Measurements from ENCODE around the gene RSAD1. TPM values are rescaled to one million over a fixed set of nuclear protein-coding genes. Genes with fewer than 3 reads are reported as not detected.

RSAD1 gene
- total and polyA plus RNA-seq, 2 donors (not counting 3 experiments of a cell fraction or from before 2014, with no cell fraction given), result 20.3 to 35.5 TPM

DNA sequence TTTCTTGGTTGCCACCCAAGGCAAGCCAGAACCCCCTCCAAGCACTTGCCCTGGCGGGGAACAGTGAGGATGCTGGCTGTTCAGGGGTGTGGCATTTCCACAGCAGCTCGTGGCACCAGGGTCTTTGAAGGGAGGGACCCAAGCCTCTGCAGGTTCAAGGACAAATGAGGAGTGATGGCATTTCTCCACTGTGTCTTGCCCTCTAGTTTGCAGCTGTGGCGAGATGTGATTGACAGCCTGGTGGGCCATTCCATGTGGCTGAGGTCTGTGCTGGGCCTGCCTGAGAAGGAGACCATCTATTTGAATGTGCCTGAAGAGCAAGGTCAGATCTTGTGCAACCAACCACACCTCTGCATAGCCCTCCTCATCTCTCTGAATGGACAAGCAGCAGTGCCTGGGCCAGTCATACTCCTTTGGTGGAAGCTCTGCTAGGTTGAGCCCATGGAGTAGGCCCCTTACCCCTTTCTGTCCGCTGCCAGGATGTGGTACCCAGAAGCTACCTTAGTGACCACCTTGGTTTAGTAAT is 49.4 kb downstream of the RSAD1 start:
- Histone ChIP-seq H3K27ac (ENCODE audit: insufficient read depth, low read depth, low read length) (no peak overlapping the region), H3K4me3 (replicated peaks in 1 of 3; ENCODE audit: insufficient read depth in 1 of 3, low read depth in 1 of 3, low read length in 3 of 3) (no peak overlapping the region), H3K4me1 (ENCODE audit: control insufficient read depth, extremely low read depth, insufficient read depth, low read length) (no peaks in the 10 kb centered on the region), H3K27me3 (ENCODE audit: control insufficient read depth in 2 of 2, insufficient read depth in 2 of 2, low read length in 2 of 2) (peaks cover 13 to 23% of the 10 kb centered on the region in 2 experiments), H3K9me1 (replicated peaks; ENCODE audit: control insufficient read depth, extremely low read depth, insufficient read depth, low read length) (no peaks in the 10 kb centered on the region), H3K36me3 (ENCODE audit: control insufficient read depth in 2 of 2, extremely low read depth in 1 of 2, insufficient read depth in 2 of 2, low read length in 2 of 2) (no peaks in the 10 kb centered on the region), H2AFZ (ENCODE audit: low read depth, low read length) (no peak overlapping the region), H3K9ac (replicated peaks; ENCODE audit: extremely low read depth, insufficient read depth, low read length) (no peak overlapping the region), H4K20me1 (replicated peaks; ENCODE audit: control insufficient read depth, extremely low read depth, insufficient read depth, low read length) (no peaks in the 10 kb centered on the region), H3K79me2 (ENCODE audit: control insufficient read depth, insufficient read depth, low read length) (no peaks in the 10 kb centered on the region), H3K9me3 (replicated peaks; ENCODE audit: control insufficient read depth, insufficient read depth, low read length) (no peaks in the 10 kb centered on the region), H3K4me2 (ENCODE audit: insufficient read depth, low read length) (no peak overlapping the region)
- dilution Hi-C loops (cut with MboI; ENCODE audit: extremely low pct_ligation_motif_present, low sequenced_read_pairs) (no loop called here), intact Hi-C loops (cut with micrococcal nuclease) (no loop called here)
- CTCF ChIA-PET, result no interaction called here
- no peak for FAIRE-seq
- no peak for DNase-seq (ENCODE audit: low read depth, low spot score)
- no TSS peak for BruUV-seq (replicated peaks)
- POLR2A ChIA-PET, result no interaction called here
- TF ChIP-seq FOS (IDR thresholded peaks at IDR 0.05; ENCODE audit: borderline replicate concordance, insufficient read depth, low read length) (no peak), POLR2AphosphoS5 (IDR thresholded peaks at IDR 0.05; ENCODE audit: insufficient read depth, low read depth, low read length) (no peak), JUN (IDR thresholded peaks at IDR 0.05; ENCODE audit: borderline replicate concordance, insufficient read depth, insufficient read length, low read depth) (no peak), CTCF (IDR thresholded peaks at IDR 0.05; ENCODE audit: extremely low read depth in 1 of 2, insufficient read depth in 1 of 2, low read depth in 1 of 2, low read length in 2 of 2) (no peak), GATA2 (IDR thresholded peaks at IDR 0.05; ENCODE audit: insufficient read depth, insufficient read length, low read depth, low read length) (no peak)

GRCh38 chr17:50529849-50530248 is 51.2 kb downstream of the RSAD1 start:
- Histone ChIP-seq H3K36me3 (ENCODE audit: control insufficient read depth in 2 of 2, extremely low read depth in 1 of 2, insufficient read depth in 2 of 2, low read length in 2 of 2) (no peaks in the 10 kb centered on the region), H3K4me2 (ENCODE audit: insufficient read depth, low read length) (no peak overlapping the region), H2AFZ (ENCODE audit: low read depth, low read length) (no peak overlapping the region), H3K4me1 (ENCODE audit: control insufficient read depth, extremely low read depth, insufficient read depth, low read length) (no peaks in the 10 kb centered on the region), H3K27ac (ENCODE audit: insufficient read depth, low read depth, low read length) (no peak overlapping the region), H3K9me3 (replicated peaks; ENCODE audit: control insufficient read depth, insufficient read depth, low read length) (no peaks in the 10 kb centered on the region), H3K79me2 (ENCODE audit: control insufficient read depth, insufficient read depth, low read length) (no peaks in the 10 kb centered on the region), H3K27me3 (ENCODE audit: control insufficient read depth in 2 of 2, insufficient read depth in 2 of 2, low read length in 2 of 2) (peaks cover 13 to 30% of the 10 kb centered on the region in 2 experiments), H3K4me3 (replicated peaks in 1 of 3; ENCODE audit: insufficient read depth in 1 of 3, low read depth in 1 of 3, low read length in 3 of 3) (no peak overlapping the region), H3K9ac (replicated peaks; ENCODE audit: extremely low read depth, insufficient read depth, low read length) (no peak overlapping the region), H4K20me1 (replicated peaks; ENCODE audit: control insufficient read depth, extremely low read depth, insufficient read depth, low read length) (no peaks in the 10 kb centered on the region), H3K9me1 (replicated peaks; ENCODE audit: control insufficient read depth, extremely low read depth, insufficient read depth, low read length) (no peaks in the 10 kb centered on the region)
- no peak for FAIRE-seq
- TF ChIP-seq GATA2 (IDR thresholded peaks at IDR 0.05; ENCODE audit: insufficient read depth, insufficient read length, low read depth, low read length) (no peak), POLR2AphosphoS5 (IDR thresholded peaks at IDR 0.05; ENCODE audit: insufficient read depth, low read depth, low read length) (no peak), MAX (IDR thresholded peaks at IDR 0.05; ENCODE audit: insufficient read depth, insufficient read length) (no peak), POLR2A (IDR thresholded peaks at IDR 0.05; ENCODE audit: low read depth, low read length) (no peak), JUN (IDR thresholded peaks at IDR 0.05; ENCODE audit: borderline replicate concordance, insufficient read depth, insufficient read length, low read depth) (no peak), MYC (IDR thresholded peaks at IDR 0.05; ENCODE audit: low read depth, low read length) (no peak), FOS (IDR thresholded peaks at IDR 0.05; ENCODE audit: borderline replicate concordance, insufficient read depth, low read length) (no peak), CTCF (IDR thresholded peaks at IDR 0.05; ENCODE audit: extremely low read depth in 1 of 2, insufficient read depth in 1 of 2, low read depth in 1 of 2, low read length in 2 of 2) (no peak), EZH2 (IDR thresholded peaks at IDR 0.05; ENCODE audit: borderline replicate concordance, low read depth, low read length, severe bottlenecking) (no peak)
- intact Hi-C loops (cut with micrococcal nuclease), result no loop called here
- BruUV-seq (replicated peaks), result no TSS peak
- ChIA-PET CTCF (interaction anchor here (1.5 kb wide), 1 partner anchor 12 kb away, joined by 4 read pairs; no protein-coding TSS in a partner anchor), POLR2A (no interaction called here)
- dilution Hi-C loops (cut with MboI; ENCODE audit: extremely low pct_ligation_motif_present, low sequenced_read_pairs), result no loop called here
- no peak for DNase-seq (ENCODE audit: low read depth, low spot score)
